GM21529 (cell line): ENCODE results near the gene FBXW8.

Experiments
- ATAC-seq: cut with Tn5 transposase; IDR thresholded peaks from one replicate; pipeline ENCODE4 v1.9.1; 2021; ENCODE audit not compliant: unreplicated experiment

The FBXW8 gene

DNA sequence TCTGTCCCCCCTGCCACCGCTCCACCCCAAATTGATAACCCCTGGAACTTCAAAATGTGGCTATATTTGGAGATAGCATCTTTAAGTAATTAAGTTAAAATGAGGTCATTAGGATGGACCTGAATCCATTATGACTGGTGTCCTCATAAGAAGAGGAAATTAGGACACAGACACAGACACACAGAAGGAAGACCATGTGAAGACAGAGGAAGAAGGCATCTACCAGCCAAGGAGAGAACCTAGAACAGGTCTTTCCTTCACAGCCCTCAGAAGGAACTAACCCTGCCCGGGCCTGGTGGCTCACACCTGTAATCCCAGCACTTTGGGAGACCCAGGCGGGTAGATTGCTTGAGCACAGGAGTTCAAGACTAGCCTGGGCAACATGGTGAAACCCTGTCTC, 25.9 kb upstream of the FBXW8 start:
- ATAC-seq, result no peak

DNA sequence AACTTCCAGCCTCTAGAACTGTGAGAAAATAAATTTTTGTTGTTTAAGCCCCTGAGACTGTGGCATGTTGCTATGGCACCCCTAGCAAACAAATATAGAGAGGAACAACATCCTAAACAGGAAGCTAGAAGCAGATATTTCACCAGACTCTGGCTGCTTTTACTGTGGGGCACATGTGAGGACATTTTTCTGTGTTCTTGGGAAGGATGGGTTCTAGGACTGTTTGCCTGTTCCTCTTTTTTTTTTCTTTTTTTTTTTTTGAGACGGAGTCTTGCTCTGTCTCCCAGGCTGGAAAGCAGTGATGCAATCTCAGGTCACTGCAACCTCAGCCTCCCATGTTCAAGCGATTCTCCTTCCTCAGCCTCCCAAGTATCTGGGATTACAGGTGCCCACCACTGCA, 25.3 kb upstream of the FBXW8 start:
- ATAC-seq, result no peak

GRCh38 chr12:116887244-116887643, 23.5 kb upstream of the FBXW8 start:
- ATAC-seq, result no peak

GRCh38 chr12:116887897-116888296, 22.9 kb upstream of the FBXW8 start:
- no peak for ATAC-seq

- ATAC-seq, result no peak
These were observed 20.4 kb upstream of the FBXW8 start for GRCh38 chr12:116890330-116890729.

GRCh38 chr12:116891019-116891418, 19.7 kb upstream of the FBXW8 start:
- no peak for ATAC-seq

- ATAC-seq, result no peak
These were observed 18.2 kb upstream of the FBXW8 start for GRCh38 chr12:116892349-116893140.

DNA sequence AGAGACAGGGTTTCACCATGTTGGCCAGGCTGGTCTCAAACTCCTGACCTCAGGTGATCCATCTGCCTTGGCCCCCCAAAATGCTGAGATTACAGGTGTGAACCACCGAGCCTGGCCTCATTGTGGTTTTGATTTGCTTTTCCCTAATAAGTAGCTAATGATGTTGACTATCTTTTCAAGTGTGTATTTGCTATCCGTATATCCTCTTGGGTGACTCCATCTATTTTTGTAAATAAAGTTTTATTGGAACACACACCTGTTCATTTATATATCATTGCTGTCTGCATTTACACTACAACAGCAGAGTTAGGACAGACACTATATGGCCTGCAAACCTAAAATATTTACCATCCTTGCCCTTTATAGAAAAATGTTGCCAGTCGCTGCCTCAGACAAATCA, 15.8 kb upstream of the FBXW8 start:
- no peak for ATAC-seq

DNA sequence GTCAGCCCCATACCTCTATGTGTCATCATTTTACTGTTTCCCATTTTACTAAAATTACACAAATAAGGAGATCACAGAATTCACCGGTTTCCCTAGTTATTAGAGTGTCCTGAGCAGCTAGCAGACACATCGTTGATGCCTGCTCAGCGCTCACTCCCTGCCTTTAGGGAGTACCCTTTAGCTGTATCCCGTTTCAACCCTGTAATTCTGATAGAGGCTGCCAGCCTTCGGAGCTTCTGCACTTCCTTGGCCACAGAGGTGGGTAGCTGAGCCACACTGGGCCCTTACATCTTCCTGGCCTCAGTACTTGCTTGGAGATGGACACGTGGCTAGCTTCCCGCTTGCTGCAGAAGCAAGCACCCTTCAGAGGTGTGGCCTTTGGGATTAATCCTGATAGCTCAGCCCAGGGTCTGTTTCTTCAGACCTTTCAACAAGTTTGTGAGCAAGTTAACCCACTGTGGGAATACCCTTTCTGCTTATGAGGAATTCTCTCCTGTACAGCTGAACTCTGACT, 14.3 kb upstream of the FBXW8 start:
- no peak for ATAC-seq

DNA sequence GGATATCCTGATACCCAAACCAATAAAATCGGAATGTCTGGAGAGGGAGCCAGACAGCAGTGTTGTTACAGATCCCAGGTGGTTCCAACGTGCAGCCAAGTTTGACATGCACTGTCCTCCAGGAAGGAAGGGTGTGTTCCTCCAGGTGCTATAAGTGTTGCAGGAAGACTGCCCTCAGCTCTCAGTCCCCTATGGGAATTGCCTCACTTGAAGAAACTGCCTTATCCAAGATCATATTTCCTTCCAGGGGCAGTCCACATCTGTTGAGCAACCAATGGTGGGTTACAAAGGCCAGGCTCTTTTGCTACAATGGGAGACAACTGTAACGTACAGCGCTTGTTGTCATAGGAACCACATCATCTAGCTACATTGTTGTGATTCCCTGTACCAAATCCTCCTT, 13.3 kb upstream of the FBXW8 start:
- no peak for ATAC-seq

DNA sequence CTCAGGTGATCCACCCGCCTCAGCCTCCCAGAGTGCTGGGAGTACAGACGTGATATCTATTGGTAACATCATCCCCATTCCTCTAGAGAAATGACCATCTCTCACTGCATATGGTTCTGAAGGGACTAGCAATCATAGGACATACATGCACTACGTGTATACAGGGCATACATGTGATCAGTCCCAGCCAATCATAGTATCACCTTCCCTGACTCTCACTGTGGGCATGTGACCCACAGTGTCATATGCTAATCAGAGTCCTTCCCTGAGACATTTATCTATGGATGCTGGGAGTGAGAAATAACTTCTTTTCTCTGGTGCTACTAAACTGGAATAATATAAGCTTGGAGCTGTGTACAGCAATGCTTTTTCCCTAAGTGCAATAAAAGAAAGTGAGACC, 12.1 kb upstream of the FBXW8 start:
- no peak for ATAC-seq

DNA sequence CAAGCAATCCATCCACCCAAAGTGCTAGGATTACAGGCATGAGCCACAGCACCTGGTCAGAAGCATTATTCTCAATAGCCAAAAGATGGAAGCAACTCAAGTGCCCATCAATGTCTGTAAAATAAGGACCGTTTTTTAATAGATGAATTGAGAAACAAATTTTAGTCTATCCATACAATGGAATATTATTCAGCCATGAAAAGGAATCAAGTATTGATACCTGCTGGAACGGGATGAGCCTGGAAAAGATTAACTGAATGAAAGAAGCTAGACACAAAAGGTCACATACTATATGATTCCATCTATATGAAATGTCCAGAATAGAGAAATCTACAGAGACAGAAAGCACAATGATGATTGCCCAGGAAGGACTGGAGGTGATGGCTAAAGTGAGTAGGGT, 9.1 kb upstream of the FBXW8 start:
- no peak for ATAC-seq

DNA sequence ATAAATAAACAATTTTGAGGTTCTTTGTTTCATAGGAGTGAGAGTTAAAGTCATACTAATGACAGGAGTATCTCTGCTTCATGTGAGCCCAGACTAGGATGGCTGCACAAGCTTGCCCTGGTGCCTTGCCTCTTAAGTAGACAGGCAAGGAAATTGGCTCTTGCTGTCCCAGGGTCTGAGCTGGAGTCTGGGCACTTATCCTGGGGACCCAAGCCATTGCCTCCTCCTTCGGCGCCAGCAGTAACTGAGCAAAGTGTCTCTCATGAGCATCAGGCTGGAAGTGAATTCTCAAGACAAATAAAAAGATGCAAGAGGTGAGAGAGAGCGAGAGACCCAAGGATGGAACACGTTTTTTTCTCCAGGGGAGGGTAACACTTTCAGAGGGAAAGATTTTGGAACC, 6.9 kb upstream of the FBXW8 start:
- no peak for ATAC-seq

- ATAC-seq, result no peak
These were observed 4.5 kb upstream of the FBXW8 start for GRCh38 chr12:116906285-116906684.

GRCh38 chr12:116910280-116910644, 488 bp upstream of the FBXW8 start:
- ATAC-seq, result no peak

DNA sequence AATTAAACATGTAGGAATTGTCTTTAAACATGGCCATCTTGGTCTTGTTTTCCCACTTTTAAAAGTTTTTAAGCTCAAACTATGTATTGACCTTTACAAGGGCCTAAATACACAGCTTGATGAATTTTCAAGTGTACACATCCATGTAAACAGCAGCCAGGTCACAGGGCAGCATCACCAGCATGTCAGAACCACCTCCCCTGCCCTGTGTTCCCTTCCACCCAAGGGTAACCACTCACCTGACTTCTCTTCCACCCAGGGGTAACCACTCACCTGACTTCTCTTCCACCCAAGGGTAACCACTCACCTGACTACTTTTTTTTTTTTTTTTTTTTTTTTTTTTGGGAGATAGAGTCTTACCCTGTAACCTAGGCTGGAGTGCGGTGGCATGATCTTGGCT, 4.6 kb downstream of the FBXW8 start:
- no peak for ATAC-seq

DNA sequence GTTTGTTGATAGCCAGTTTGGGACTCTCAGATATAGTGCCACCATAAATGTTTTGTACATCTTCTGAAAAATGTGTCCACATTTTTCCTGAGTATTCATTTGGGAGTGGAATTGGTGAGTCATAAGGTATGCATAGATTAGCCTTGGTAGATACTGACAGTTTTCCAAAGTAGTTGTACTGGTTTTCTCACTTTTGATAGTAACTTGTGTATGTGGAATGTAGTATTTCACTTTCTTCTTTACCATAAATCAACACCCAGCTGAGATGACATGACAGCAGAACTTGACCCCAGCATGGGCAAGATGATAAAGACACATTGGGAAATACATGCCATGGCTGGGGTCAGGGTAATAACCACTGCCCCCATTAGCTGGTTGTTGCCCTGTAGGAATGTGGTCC, 5.4 kb downstream of the FBXW8 start:
- ATAC-seq, result no peak

DNA sequence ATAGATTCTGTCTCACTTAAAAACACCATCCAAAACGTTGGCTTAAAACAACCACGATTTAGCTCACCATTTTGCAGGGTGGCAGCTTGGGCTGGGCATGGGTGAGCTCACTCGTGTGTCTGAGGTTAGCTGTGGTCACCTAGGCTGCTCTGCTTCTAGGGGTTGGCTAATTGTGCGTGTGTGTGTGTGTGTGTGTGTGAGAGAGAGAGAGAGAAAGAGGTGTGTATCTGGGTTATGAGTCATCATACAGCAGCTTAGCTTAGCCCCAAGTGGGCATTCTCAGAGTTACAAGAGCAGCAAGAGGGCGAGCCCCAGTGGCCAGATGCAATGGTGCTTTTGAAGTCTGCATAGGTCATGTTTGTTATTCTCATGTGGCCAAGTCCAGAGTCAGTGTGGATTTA, 6.0 kb downstream of the FBXW8 start:
- ATAC-seq, result peak; percentile 93

DNA sequence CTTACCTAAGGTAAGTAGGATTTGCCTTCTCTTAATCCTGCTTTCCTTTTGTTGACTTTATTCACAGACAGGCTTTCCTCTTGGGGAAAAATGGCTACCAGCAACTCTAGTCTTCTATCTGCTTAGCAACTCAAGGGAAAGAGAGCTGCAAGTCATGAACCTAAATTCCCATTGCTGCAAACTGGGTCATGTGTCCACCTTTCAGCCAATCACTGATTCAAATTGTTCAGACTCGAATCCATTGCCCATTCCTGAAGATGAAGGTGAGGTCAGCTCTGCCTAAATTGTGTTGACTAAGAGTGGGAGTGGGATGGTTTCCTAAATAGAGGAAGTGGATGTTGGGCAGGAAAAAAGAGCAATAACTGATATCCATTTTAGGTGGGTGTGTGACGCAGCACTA, 7.7 kb downstream of the FBXW8 start:
- ATAC-seq, result no peak

GRCh38 chr12:116919247-116919661, 8.5 kb downstream of the FBXW8 start:
- ATAC-seq, result no peak

- ATAC-seq, result no peak
These were observed 9.1 kb downstream of the FBXW8 start for GRCh38 chr12:116919706-116920485.

- ATAC-seq, result no peak
These were observed 10.2 kb downstream of the FBXW8 start for GRCh38 chr12:116920939-116921338.
